GM13976 (cell line): Measurements from ENCODE around the gene LCE1D.

Source experiments
- DNase-seq: peaks from one replicate; pipeline ENCODE4 v3.0.0; 2012; ENCODE audit warnings: low spot score
- in situ Hi-C: fragments of 300-500 bp; cut with MboI; formaldehyde crosslinking; loops from one replicate; pipeline ENCODE4 v1.12.0; 2022; ENCODE audit warnings: low sequenced_read_pairs, mixed read lengths, inconsistent platforms; ENCODE audit not compliant: unreplicated experiment
- TF ChIP-seq, protein P1 (sequence below): IDR thresholded peaks from 2 replicates; pipeline ENCODE4 v1.5.1; 2012; ENCODE audit warnings: borderline replicate concordance, mild to moderate bottlenecking; ENCODE audit not compliant: insufficient read depth; ENCODE audit errors: extremely low read depth, missing control alignments, control extremely low read depth

Gene LCE1D, protein sequence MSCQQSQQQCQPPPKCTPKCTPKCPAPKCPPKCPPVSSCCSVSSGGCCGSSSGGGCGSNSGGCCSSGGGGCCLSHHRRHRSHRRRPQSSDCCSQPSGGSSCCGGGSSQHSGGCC

DNA sequence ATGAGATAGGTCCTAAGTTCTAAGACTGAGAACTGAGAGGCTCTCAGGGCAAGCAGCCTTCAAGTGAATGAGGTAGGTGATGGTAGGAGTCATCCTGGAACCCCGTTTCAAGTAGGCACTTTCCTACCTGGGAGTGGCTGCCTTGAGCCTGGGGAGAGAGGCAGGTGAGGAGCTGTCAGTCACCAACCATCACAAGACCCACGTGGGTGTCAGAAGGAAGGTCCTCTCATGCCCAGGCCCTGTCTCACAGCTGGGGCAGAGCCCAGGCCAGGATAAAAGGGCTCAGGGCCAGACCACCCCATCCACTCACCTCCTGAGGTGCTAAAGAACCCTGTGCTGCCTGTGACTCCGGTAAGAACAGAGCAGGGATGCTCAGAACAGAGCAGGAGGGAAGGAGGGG, at the start of gene LCE1D:
Gene LCE1D, plus strand, starts transcription at position 301 of the 400 bp plus-strand sequence. CDS start 1,074 bp downstream, outside the sequence.
- in situ Hi-C loops: no loop called here
- no peak for DNase-seq
- TF ChIP-seq, protein P1, sequence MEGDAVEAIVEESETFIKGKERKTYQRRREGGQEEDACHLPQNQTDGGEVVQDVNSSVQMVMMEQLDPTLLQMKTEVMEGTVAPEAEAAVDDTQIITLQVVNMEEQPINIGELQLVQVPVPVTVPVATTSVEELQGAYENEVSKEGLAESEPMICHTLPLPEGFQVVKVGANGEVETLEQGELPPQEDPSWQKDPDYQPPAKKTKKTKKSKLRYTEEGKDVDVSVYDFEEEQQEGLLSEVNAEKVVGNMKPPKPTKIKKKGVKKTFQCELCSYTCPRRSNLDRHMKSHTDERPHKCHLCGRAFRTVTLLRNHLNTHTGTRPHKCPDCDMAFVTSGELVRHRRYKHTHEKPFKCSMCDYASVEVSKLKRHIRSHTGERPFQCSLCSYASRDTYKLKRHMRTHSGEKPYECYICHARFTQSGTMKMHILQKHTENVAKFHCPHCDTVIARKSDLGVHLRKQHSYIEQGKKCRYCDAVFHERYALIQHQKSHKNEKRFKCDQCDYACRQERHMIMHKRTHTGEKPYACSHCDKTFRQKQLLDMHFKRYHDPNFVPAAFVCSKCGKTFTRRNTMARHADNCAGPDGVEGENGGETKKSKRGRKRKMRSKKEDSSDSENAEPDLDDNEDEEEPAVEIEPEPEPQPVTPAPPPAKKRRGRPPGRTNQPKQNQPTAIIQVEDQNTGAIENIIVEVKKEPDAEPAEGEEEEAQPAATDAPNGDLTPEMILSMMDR: no peak

DNA sequence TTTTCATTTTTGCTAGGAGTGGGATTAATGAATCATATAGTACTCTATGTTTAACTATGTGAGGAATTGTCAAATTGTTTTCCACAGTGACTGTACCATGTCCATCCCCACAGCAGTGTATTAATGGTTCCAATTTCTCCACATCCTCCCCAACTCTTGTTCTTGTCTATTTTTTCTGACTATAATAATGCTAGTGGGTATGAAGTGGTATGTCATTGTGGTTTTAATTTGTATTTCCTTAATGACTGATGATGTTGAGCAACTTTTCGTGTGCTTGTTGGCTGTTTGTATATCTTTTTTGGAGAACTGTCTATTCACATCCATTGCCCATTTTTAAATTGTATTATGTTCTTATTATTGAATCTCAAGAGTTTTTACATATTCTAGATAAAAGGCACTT, 48.7 kb upstream of the LCE1D start:
- TF ChIP-seq, protein P1: no peak

DNA sequence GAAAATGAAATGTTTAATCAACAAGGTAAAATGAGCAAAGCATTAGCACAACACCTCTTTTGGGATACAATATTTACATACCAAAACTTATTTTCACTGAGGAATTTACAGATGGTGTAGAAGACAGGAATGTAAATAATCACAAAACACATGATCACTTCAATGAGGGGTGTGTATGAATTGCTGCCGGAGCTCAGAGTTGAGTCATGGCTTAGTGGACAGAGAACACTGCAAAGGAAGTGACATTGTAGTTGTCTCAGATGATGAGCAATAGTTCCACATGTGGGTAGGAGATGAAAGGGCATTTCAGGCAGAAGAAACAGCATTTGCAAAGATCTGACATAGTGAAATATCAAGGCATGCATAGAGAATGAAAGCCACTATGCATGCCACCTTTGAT, 44.3 kb upstream of the LCE1D start:
- no peak for DNase-seq
- in situ Hi-C loops: no loop called here
- TF ChIP-seq, protein P1: no peak

More for the DNA sequence above, 48.7 kb upstream of the LCE1D start:
- no peak for DNase-seq
- in situ Hi-C loops: no loop called here

DNA sequence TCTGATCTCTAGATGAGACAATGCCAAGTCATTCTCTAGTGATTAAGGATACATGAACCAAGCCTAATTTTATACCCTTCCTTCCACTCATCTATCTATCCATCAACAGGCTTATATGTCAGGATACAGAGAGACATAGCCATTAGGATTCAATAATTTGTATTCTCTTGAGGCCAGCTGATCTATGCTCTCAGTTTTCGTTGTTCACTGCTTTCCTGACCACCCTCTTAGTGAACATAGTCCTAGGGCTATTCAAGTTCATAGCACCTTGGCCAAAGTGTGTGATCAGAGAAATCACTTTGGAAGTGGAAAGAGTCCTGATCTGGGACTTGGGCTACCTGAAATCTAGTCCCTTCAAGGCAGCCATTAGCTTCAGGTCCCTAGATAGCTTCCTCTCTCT, 42.9 kb upstream of the LCE1D start:
- DNase-seq: no peak
- TF ChIP-seq, protein P1: no peak
- in situ Hi-C loops: no loop called here

DNA sequence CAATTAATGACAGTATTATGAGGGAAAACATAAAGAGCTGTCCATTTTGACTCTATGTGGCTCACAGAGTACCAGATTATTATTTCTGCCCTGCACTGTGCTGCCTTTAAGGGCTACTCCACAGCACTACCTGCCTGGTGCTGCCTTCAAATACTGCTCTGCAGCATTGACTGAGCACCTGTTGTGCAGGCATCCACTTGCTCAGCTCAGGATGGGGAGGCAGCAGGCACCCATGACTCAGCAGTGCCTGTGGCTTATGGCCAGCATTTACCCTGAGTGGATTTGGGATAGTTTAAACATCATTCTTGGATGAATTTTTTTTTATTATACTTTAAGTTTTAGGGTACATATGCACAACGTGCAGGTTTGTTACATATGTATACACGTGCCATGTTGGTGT, 39.6 kb upstream of the LCE1D start:
- no peak for DNase-seq
- in situ Hi-C loops: no loop called here
- TF ChIP-seq, protein P1: no peak

DNA sequence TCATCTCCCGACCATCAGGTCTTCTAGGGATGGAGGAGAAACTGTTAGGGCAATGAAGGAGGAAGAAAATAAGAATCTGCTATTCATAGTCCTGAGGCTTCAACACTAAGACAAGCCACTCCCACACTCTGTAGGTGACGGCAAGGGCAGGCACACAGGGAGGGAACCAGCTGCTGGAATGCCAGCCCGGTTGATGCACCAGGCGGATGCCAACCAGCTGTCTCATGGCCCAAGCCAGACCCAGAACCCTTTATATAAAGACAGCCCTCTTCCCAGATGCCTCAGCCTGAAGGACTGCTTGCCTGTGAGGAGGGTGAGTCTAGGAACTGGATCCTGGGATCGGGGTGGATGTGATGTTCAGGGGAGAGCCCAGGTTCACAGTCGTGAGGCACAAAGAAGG, 38.8 kb upstream of the LCE1D start, which contains the start of gene KPRP:
Gene KPRP, plus strand, starts transcription at position 279 of the 400 bp plus-strand sequence. CDS start 1,564 bp downstream, outside the sequence.
- TF ChIP-seq, protein P1: no peak
- in situ Hi-C loops: no loop called here
- DNase-seq: no peak
